ENCODE measurements around the gene TAGAP.

DNA sequence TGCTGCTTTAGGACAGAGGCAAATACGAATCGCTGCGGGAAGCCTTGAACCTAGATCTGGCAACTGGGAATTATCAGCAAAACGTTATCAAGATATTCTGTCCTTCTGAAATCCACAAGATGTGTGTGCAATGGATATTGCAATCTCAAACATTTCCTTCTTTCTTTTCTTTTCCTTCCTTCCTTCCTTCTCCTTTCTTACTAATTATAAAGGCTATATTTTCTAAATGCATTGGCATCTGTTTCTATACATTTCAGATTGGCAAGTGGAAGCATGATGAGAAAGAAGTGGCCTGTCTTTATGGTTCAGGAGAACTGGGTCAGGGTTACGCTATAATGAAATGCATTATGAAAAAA lies 2.0 kb downstream of the TAGAP start:
- TF ChIP-seq, protein P1, sequence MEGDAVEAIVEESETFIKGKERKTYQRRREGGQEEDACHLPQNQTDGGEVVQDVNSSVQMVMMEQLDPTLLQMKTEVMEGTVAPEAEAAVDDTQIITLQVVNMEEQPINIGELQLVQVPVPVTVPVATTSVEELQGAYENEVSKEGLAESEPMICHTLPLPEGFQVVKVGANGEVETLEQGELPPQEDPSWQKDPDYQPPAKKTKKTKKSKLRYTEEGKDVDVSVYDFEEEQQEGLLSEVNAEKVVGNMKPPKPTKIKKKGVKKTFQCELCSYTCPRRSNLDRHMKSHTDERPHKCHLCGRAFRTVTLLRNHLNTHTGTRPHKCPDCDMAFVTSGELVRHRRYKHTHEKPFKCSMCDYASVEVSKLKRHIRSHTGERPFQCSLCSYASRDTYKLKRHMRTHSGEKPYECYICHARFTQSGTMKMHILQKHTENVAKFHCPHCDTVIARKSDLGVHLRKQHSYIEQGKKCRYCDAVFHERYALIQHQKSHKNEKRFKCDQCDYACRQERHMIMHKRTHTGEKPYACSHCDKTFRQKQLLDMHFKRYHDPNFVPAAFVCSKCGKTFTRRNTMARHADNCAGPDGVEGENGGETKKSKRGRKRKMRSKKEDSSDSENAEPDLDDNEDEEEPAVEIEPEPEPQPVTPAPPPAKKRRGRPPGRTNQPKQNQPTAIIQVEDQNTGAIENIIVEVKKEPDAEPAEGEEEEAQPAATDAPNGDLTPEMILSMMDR (IDR thresholded peaks at IDR 0.05) = peak in 2 of 6 experiments; percentile 16 to 40
- TF ChIP-seq POLR2A (IDR thresholded peaks at IDR 0.05) = no peak

Measured in adrenal gland (tissue), 5 donors.